ENCODE results near the gene CDADC1. TPM values are rescaled to one million over a fixed set of nuclear protein-coding genes. Genes with fewer than 3 reads are reported as not detected.

CDADC1 gene
- total RNA-seq, 1 experiment from 2014 or later, result 4.0 TPM

DNA sequence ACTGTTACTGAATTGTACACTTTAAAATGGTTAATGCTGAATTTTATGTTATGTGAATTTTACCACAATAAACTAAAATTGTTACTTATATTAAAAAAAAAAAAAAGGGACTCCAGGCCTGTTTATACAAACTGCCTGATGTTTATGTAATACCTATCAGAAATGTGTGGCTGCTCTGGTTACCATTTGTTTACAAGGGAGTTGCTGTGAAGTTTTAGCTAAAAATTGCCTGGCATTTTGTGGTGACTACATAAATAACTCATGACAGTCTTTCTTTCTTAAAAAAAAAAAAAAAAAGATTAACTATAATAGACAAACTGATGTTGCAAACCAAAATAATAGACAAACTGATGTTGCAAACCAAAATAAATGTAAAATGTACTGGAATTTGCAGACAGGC lies 71.8 kb downstream of the CDADC1 start (continued):
- TF ChIP-seq SMAD3 (CRISPR knock-in tag; IDR thresholded peaks at IDR 0.05; ENCODE audit: borderline replicate concordance) (no peak), TP53 (CRISPR knock-in tag; IDR thresholded peaks at IDR 0.05) (no peak), ZNF219 (CRISPR knock-in tag; IDR thresholded peaks at IDR 0.05; ENCODE audit: borderline replicate concordance) (no peak), MYBL2 (CRISPR knock-in tag; IDR thresholded peaks at IDR 0.05) (no peak), NFYB (CRISPR knock-in tag; conservative IDR thresholded peaks at IDR 0.05; ENCODE audit: low read depth) (no peak), JAZF1 (CRISPR knock-in tag; IDR thresholded peaks at IDR 0.05) (no peak), FOXK1 (CRISPR knock-in tag; IDR thresholded peaks at IDR 0.05) (no peak), FOXP1 (CRISPR knock-in tag; IDR thresholded peaks at IDR 0.05; ENCODE audit: borderline replicate concordance) (no peak)
- TF ChIP-seq, protein P1, sequence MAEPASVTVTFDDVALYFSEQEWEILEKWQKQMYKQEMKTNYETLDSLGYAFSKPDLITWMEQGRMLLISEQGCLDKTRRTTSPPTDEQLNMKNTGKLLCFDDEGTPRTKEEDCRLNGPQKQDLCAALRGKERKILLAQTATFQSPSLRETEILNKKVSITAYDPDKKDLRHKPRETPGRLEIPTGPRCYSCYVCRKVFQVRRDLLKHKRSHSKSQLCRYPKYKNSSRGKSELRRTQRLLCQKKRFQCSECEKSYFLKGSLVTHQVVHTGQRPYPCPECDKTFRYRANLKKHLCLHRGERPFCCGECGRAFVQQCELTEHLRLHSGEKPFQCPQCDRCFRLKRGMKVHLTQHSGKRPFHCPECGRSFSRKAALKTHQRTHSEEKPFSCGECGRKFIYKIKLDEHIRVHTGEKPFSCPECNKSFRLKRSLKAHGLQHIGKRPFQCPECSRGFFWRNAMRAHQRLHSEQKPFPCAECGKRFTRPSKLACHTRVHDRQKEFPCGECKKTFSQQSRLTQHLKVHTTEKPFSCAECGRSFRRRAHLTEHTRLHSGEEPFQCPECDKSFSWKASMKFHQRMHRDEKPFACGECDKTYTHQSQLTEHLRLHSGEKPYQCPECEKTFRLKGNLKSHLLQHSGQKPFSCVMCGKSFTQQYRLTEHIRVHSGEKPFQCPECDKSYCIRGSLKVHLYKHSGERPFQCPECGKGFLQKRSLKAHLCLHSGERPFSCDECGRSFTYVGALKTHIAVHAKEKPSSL (CRISPR knock-in tag; conservative IDR thresholded peaks at IDR 0.05), result no peak
- TF ChIP-seq, protein P2, sequence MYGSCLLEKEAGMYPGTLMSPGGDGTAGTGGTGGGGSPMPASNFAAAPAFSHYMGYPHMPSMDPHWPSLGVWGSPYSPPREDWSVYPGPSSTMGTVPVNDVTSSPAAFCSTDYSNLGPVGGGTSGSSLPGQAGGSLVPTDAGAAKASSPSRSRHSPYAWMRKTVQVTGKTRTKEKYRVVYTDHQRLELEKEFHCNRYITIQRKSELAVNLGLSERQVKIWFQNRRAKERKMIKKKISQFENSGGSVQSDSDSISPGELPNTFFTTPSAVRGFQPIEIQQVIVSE (CRISPR knock-in tag; IDR thresholded peaks at IDR 0.05; ENCODE audit: borderline replicate concordance), result no peak
- TF ChIP-seq, protein P3, sequence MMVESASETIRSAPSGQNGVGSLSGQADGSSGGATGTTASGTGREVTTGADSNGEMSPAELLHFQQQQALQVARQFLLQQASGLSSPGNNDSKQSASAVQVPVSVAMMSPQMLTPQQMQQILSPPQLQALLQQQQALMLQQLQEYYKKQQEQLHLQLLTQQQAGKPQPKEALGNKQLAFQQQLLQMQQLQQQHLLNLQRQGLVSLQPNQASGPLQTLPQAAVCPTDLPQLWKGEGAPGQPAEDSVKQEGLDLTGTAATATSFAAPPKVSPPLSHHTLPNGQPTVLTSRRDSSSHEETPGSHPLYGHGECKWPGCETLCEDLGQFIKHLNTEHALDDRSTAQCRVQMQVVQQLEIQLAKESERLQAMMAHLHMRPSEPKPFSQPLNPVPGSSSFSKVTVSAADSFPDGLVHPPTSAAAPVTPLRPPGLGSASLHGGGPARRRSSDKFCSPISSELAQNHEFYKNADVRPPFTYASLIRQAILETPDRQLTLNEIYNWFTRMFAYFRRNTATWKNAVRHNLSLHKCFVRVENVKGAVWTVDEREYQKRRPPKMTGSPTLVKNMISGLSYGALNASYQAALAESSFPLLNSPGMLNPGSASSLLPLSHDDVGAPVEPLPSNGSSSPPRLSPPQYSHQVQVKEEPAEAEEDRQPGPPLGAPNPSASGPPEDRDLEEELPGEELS (CRISPR knock-in tag; IDR thresholded peaks at IDR 0.05), result no peak

DNA sequence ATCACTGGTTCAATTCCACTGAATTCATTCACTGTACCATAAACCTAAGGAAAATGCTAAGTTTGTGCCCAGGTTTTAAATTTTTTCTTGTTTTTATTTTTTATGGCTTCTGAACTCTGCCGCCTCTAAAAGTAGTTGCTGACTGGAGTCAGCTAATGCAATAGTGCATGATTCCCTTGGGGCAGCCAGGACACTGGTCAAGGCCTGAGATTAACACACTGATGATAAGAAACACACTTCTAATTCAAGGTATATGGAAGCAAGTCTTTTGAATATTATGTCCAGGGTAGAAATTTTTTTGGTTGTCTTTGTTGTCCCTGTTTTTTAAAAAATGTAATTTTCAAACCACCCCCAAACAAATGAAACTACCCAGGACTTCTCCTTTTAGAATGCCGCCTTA lies 72.2 kb downstream of the CDADC1 start:
- TF ChIP-seq EMX1 (CRISPR knock-in tag; IDR thresholded peaks at IDR 0.05) (no peak), ELF4 (CRISPR knock-in tag; IDR thresholded peaks at IDR 0.05; ENCODE audit: low read depth) (no peak), RELA (CRISPR knock-in tag; IDR thresholded peaks at IDR 0.05; ENCODE audit: borderline replicate concordance) (no peak), ESRRA (CRISPR knock-in tag; IDR thresholded peaks at IDR 0.05; ENCODE audit: borderline replicate concordance) (no peak), TCF7 (CRISPR knock-in tag; IDR thresholded peaks at IDR 0.05; ENCODE audit: low read depth) (no peak), ZNF317 (CRISPR knock-in tag; IDR thresholded peaks at IDR 0.05; ENCODE audit: borderline replicate concordance, low read depth) (no peak), PRRX2 (CRISPR knock-in tag; IDR thresholded peaks at IDR 0.05) (no peak), SP1 (CRISPR knock-in tag; conservative IDR thresholded peaks at IDR 0.05) (no peak), SMAD4 (CRISPR knock-in tag; IDR thresholded peaks at IDR 0.05) (no peak), NFYB (CRISPR knock-in tag; conservative IDR thresholded peaks at IDR 0.05; ENCODE audit: low read depth) (no peak), OVOL2 (CRISPR knock-in tag; IDR thresholded peaks at IDR 0.05; ENCODE audit: borderline replicate concordance) (no peak), TEAD4 (CRISPR knock-in tag; IDR thresholded peaks at IDR 0.05) (no peak)
- TF ChIP-seq, protein P4, sequence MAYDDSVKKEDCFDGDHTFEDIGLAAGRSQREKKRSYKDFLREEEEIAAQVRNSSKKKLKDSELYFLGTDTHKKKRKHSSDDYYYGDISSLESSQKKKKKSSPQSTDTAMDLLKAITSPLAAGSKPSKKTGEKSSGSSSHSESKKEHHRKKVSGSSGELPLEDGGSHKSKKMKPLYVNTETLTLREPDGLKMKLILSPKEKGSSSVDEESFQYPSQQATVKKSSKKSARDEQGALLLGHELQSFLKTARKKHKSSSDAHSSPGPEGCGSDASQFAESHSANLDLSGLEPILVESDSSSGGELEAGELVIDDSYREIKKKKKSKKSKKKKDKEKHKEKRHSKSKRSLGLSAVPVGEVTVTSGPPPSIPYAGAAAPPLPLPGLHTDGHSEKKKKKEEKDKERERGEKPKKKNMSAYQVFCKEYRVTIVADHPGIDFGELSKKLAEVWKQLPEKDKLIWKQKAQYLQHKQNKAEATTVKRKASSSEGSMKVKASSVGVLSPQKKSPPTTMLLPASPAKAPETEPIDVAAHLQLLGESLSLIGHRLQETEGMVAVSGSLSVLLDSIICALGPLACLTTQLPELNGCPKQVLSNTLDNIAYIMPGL (CRISPR knock-in tag; IDR thresholded peaks at IDR 0.05), result no peak
- TF ChIP-seq, protein P5, sequence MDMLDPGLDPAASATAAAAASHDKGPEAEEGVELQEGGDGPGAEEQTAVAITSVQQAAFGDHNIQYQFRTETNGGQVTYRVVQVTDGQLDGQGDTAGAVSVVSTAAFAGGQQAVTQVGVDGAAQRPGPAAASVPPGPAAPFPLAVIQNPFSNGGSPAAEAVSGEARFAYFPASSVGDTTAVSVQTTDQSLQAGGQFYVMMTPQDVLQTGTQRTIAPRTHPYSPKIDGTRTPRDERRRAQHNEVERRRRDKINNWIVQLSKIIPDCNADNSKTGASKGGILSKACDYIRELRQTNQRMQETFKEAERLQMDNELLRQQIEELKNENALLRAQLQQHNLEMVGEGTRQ (CRISPR knock-in tag; IDR thresholded peaks at IDR 0.05), result no peak
- TF ChIP-seq, protein P6, sequence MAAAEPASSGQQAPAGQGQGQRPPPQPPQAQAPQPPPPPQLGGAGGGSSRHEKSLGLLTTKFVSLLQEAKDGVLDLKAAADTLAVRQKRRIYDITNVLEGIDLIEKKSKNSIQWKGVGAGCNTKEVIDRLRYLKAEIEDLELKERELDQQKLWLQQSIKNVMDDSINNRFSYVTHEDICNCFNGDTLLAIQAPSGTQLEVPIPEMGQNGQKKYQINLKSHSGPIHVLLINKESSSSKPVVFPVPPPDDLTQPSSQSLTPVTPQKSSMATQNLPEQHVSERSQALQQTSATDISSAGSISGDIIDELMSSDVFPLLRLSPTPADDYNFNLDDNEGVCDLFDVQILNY (CRISPR knock-in tag; IDR thresholded peaks at IDR 0.05), result no peak
- TF ChIP-seq, protein P7, sequence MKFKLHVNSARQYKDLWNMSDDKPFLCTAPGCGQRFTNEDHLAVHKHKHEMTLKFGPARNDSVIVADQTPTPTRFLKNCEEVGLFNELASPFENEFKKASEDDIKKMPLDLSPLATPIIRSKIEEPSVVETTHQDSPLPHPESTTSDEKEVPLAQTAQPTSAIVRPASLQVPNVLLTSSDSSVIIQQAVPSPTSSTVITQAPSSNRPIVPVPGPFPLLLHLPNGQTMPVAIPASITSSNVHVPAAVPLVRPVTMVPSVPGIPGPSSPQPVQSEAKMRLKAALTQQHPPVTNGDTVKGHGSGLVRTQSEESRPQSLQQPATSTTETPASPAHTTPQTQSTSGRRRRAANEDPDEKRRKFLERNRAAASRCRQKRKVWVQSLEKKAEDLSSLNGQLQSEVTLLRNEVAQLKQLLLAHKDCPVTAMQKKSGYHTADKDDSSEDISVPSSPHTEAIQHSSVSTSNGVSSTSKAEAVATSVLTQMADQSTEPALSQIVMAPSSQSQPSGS (CRISPR knock-in tag; IDR thresholded peaks at IDR 0.05; ENCODE audit: borderline replicate concordance, low read depth), result no peak
- no peak for DNase-seq (ENCODE audit: low spot score)
- POLR2A ChIA-PET, result interaction anchor here (0.7 kb wide), 1 partner anchor 14 kb away, joined by 3 read pairs; no protein-coding TSS in a partner anchor
- Mint-ChIP-seq H3K4me1 (no peaks in the 10 kb centered on the region), H3K36me3 (no peaks in the 10 kb centered on the region), H3K4me3 (no peak overlapping the region), H3K27ac (no peak overlapping the region), H3K9me3 (no peaks in the 10 kb centered on the region), H3K27me3 (ENCODE audit: low read depth) (no peaks in the 10 kb centered on the region)
- ATAC-seq, result no peak
- CTCF ChIA-PET, result interaction anchor here (0.7 kb wide), 1 partner anchor 21 kb away, joined by 3 read pairs; no protein-coding TSS in a partner anchor

Measured in WTC11 (cell line).